ENCODE measurements around the gene ABCB9.

The ABCB9 gene

DNA sequence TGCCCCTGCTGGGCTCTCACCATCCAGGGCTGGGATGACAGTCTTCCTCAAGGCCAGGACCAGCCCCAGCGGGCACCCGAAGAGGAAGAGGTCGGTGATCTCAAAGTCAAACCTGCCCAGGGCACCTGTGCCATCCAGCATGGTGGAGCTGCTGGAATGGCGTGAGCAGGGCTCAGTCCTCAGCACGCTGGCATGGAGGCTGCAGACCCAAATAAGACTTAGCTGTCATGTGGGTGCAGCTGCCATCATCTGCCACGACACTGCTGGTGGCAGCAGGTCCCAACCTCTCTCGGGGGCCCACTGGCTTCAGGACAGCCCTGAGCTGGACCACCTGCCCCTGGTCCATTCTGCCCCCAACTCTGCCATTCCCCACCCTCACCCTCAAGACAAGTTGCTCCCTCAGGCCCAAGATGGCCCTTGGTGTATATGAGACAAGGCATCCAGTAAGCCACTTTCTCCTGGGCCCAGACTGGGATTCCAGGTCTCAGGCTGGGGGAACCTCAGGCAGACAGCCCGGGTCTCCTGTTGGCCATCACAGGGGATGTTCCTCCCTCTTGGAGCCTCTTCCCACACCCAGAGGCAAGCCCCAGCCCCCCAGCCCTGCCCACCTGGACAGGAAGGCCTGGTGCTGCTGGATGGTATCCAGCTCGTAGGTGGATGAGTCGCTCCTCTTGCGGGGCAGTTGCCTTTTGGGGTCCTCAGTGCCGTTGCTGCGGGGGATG is 28.7 kb upstream of the ABCB9 start:
- no peak for DNase-seq (ENCODE audit: low spot score)

DNA sequence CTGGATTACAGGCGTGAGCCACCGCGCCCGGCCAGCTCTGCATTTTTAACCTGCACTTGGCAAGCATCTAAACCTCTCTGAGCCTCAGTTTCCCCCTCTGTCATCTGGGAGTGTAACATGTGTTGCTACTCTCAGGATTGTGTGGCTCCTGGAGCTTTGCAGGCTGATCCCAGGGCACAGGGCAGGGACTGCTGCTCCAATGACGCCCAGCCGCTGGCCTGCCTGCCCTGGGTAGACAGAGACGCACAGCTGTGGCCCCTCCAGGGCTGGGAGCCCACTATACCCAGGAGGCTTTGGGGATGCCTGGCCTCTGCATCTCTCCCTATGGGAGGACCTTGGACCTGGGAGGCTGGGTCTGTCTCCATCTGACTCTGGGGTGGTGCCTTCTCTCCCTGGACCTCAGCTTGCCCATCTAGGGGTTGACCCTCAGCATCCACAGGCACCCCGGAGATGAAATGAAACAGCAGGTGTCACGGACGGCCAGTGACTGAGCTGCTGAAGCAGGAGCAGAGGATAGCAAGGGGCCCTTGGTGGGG is 27.9 kb upstream of the ABCB9 start:
- no peak for DNase-seq (ENCODE audit: low spot score)

GRCh38 chr12:122992386-122992785 is 26.1 kb upstream of the ABCB9 start:
- no peak for DNase-seq (ENCODE audit: low spot score)

DNA sequence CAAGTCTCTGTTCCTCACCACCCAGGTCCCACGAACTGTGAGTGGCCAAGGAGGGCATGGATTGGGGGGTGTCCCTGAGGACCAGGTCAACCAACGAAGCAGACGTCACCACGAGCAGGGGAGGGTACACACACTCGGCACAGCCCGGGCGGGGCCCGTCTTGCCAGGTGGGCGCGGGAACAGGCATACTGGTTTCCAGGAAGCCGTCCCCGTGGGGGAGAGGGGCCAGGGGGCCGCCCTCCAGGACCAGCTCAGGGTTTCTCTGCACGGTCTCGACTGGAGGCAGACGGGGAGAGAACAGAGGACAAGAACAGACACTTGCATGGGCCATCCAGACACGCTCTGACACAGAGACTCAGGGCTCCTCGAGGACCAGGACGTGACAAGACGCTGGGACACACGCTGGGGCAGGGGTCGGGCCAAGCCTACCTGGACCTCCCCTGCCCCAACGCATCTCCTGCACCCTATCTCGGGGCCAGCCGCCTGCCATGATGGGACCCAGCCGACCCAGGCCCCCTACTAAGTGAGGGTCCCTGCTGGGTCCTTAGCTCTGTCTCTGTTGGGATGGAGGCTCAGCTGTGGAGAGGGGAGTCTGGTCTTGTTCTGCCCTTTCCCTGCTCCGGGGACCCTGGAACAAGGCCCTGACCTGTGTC is 25.5 kb upstream of the ABCB9 start:
- DNase-seq (ENCODE audit: low spot score): no peak

GRCh38 chr12:122990961-122991622 is 24.8 kb upstream of the ABCB9 start:
- DNase-seq (ENCODE audit: low spot score): no peak

DNA sequence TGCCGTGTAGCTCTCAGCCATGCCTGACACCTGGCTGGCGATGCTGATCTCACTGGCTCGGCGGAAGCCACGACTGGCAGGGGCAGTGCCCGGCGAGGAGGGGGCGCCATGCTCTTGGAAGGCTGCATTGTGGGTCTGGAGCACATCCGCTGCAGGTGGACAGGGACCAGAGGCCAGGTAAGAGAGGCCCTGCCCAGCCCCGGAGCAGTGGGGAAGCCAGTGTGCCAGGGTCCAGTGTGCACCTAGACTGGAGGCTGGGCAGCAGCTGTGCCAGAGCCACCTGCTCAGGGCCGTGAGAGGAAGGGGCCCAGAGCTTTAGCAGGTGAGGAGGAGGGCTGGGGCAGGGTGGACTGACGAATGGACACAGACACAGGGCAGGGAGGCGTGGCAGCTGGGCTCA is 24.3 kb upstream of the ABCB9 start:
- no peak for DNase-seq (ENCODE audit: low spot score)

GRCh38 chr12:122989874-122990419 is 23.7 kb upstream of the ABCB9 start:
- DNase-seq (ENCODE audit: low spot score): no peak

DNA sequence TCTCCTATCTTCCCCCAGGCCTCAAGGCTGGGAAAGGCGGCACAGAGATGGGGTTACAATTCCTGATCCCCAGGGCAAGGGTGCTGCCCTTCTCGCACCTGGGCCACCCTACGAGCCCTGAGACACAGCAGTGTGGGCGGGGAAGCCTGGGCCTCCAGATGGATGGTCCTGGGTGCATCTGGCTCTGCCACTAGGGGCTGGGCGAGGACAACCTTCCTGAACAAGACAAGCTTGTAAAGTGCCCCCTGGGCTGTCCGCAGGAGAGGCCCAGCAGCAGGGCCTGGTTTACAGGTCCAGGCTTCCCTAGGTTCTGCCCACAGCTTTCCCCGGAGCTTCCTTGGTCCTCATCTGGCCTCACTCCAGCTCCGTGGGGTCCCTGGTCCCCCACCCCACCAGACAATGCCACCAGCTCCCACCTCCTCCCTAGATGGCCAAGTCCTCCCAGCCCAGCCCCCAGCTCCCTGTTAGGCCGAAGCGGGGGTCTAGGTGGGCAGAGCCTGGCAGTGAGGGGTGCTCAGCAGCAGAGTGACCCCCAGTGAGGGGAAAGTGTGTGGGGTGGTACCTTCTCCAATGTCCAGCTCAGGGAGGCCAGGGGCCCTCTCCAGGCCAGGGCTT is 23.1 kb upstream of the ABCB9 start:
- DNase-seq (ENCODE audit: low spot score): peak; percentile 53

DNA sequence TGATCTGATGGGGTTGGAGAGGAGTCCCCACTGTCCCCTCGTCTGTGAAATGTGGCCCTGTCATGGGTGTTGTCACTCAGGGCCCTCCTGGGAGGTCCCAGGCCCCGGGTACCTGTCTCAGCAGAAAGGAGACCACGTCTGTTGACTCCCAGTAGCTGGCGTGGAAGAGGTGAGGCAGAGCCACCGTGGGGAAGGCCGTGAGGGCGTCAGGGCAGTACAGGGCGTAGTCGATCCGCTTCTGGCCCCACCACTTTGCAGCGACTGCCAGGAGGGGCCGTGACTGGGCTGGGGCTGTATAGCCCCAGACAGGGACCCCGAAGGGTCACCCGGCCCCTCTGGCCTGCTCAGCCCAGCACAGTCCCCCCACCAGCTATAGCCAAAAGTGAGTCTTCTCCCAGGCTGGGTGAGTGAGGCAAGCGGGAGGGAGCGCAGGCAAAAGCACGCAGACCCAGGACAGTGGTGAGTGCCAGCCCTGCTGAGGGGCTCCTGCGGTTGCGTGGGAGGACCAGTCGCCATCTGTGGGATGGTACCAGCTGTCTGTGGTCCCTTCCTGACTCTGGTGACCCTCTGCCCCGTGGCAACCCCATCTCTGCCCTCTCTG is 22.4 kb upstream of the ABCB9 start:
- no peak for DNase-seq (ENCODE audit: low spot score)

DNA sequence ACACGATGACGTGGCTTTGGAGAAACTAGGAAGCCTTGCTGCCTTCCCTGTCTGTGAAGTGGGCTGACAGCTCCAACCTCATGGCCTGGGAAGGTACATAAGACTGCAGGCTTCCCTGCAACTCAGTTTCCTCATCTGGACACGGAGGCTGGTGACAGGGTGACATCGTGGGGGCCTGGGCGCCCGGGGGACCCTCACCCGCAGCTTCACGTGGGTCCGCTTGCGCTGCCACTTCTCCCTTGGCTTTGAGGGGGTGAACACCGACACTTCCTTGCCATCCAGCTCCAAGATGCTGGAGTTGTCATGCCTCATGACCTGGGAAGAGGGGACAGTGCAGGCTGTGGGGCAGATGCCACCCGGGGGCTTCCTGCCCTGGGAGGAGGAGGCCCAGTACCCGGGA is 21.8 kb upstream of the ABCB9 start:
- DNase-seq (ENCODE audit: low spot score): no peak

DNA sequence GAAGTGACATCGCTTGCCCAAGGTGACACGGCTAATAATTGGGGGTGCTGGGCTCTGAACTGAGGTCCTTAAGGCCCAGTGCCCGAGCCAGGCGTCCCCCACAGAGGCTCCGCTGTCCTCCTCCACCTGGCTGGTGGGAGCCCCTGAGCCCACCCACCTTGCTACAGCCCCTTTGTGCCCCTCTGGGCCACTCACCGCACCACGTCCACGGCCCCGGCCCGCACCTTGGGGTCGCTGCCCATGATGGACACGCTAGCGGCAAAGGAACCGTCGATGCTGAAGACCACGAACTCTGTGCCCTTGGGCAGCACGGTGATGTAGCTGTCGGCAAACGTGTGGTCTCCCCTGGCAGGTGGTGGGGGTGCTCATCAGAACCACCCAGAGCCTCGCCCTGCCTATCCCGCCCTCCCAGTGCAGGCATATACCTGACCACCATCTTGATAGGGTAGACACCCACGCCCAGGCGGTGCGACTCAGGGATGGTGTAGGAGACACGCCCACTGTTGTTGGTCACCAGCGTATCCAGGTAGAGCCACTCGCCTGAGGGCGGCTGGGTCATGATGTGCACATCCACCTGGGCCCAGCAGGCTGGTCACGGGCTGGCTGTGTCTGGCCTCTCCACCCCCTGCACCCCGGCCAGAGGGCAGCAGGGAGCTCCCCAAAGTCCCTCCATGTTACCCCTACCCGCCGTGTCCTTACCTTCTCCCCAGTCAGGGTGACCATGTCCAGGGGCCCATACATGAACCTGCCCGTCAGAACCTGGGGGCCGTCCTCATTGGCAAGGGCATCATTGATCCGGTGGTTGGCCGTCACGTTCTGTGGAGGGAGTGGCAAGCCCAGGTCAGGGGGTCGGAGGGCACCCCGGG is 21.1 kb upstream of the ABCB9 start:
- DNase-seq (ENCODE audit: low spot score): no peak

GRCh38 chr12:122986258-122986871 is 20.1 kb upstream of the ABCB9 start:
- DNase-seq (ENCODE audit: low spot score): no peak

- DNase-seq (ENCODE audit: low spot score): no peak
These were observed 19.3 kb upstream of the ABCB9 start for GRCh38 chr12:122985338-122986257.

- no peak for DNase-seq (ENCODE audit: low spot score)
These were observed 18.5 kb upstream of the ABCB9 start for GRCh38 chr12:122984612-122985337.

GRCh38 chr12:122983789-122984515 is 17.7 kb upstream of the ABCB9 start:
- DNase-seq (ENCODE audit: low spot score): peak; percentile 46

DNA sequence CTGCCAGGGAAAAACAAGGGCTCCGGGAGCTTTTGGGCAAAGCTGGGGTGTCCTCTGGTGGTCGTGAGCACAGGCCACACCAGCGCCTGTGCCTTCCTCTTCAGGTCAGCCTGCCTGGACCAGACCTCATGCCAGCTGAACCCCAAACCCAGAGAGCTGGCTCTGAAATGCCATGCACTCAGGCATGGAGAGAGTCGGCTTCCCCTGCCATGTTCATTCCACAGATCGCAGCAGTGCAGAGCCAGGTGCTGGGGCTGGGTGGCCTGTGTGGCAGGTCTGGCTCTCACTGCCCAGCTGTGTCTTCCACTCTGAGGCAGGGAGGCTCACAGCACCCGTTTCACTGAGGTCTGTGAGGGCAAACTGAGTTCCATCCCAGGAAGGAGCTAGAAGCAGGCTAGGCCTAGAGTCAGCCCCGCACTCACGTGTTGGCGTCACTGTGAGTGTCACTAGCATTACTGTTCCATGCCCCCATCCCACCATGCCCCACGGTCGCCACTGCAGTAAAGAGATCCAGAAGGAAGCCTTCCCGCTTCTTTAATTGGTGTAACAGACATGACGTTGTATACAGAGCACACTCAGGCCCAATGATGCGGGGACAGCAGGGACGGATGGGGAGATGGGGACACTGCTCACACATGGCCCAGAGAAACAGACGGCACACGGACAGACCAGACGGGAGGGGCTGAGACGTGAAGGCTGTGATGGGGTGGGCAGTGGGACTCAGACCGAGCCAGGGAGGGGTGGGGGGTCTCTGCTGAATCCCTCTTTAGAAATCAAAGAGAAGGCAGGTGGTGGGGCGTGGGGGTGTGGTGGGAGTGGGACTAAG is 16.9 kb upstream of the ABCB9 start:
- DNase-seq (ENCODE audit: low spot score): no peak

DNA sequence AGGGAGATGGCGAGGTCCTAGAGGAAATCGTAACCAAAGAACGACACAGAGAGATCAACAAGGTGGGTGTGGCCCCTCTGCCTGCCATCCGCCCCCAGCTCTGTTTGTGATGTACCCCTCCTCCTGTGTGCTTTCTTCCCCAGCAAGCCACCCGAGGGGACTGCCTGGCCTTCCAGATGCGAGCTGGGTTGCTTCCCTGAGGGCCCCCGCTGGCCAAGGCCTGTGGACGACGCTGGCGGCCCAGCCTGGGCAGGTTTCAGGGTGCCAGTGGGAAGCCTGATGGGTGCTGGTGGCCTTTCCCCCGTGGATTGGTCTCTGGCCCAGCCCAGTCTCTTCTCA is 16.2 kb upstream of the ABCB9 start:
- DNase-seq (ENCODE audit: low spot score): no peak
